Fibroblast of villous mesenchyme (primary cell): Measurements from ENCODE around the gene ZDHHC20. TPM values are rescaled to one million over a fixed set of nuclear protein-coding genes. Genes with fewer than 3 reads are reported as not detected.

Experiments
- DNase-seq: peaks from one replicate; pipeline ENCODE4 v3.0.0-alpha.2; 2010; ENCODE audit warnings: low read depth
- H3K4me3 ChIP-seq: 2 replicates; pipeline ENCODE4 v1.5.1; 2011; ENCODE audit warnings: low read depth, mild to moderate bottlenecking, low read length
- small RNA-seq: library from RNA; depleted of rRNA; stranded (forward); fragments of <200 nt; gene quantifications from one replicate; pipeline ENCODE3, GENCODE V24; 2012
- total RNA-seq: library from RNA; depleted of rRNA; stranded (reverse); fragments of >200 nt; gene quantifications from 2 replicates; pipeline ENCODE4 v1.2.3, GENCODE V29; 2012
- TF ChIP-seq, protein P1 (sequence below): IDR thresholded peaks from 2 replicates; pipeline ENCODE4 v1.5.1; 2012; ENCODE audit warnings: low read depth, mild to moderate bottlenecking, low read length; ENCODE audit not compliant: insufficient read depth

Gene ZDHHC20
- total RNA-seq, 1 donor: 137 TPM

DNA sequence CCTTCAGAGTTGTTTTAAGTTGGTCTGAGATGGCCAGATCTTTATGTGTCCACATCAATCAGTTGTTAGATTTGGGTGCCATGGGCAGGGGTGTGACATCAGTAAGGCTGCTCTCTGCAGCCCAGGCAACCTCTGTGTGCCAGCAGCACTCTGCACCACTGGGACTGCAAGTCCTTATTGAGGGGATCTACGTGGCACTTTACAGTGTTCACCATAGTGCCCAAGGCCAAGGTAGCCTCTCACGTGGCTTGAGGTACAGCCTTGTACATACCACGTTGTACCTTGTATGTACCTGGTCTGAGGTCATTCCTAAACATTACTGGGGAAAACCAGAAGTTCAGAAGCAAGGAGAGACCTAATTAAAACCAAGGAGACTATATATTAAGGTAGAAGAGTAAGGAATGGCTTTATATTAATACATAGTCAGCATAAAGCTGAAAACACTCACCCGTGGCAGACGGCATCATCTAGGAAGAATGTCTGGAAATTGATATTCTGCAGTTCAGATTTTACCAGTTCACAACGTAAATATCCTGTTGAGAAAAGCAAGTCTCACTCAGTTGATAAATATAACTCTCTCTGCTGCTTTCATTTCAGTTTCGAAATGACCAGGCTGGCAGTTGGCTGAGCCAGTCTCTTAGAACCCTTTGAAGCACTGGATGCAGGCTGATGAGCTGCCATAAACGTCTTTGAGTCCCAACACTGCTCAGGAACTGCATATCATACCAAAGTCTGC, 128.8 kb downstream of the ZDHHC20 start:
- DNase-seq: peak; percentile 22
- TF ChIP-seq, protein P1, sequence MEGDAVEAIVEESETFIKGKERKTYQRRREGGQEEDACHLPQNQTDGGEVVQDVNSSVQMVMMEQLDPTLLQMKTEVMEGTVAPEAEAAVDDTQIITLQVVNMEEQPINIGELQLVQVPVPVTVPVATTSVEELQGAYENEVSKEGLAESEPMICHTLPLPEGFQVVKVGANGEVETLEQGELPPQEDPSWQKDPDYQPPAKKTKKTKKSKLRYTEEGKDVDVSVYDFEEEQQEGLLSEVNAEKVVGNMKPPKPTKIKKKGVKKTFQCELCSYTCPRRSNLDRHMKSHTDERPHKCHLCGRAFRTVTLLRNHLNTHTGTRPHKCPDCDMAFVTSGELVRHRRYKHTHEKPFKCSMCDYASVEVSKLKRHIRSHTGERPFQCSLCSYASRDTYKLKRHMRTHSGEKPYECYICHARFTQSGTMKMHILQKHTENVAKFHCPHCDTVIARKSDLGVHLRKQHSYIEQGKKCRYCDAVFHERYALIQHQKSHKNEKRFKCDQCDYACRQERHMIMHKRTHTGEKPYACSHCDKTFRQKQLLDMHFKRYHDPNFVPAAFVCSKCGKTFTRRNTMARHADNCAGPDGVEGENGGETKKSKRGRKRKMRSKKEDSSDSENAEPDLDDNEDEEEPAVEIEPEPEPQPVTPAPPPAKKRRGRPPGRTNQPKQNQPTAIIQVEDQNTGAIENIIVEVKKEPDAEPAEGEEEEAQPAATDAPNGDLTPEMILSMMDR: no peak
- no peak overlapping the region for H3K4me3 ChIP-seq

DNA sequence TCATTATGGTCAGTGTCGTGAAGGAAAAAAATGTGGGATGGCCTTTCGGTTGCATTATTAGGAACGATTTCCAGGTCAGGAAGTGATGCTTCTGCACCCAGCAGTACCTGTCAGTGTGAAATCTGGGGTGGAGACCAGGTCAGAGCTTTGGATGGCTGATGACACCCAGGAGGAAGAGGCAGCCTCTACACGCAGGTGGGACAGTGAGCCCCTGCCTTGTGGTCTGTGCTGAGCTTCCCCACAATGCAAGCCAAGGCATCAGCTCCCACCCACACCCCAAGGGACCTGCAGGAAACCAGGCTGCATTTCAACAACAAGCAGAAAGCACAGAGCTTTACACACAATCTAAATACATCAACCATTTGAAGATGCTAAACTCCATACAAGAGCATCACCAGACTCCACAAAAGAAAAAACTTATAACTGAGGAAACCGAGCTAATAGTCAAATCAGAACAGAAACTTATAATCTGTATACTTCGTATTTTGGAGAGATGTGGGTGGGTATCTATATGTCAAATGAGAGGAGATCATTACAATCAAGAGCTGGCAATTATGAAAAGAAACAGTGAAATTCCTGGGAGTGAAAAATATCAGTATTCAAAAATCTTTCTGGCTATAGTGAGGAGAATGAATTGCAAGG, 130.1 kb downstream of the ZDHHC20 start:
- DNase-seq: no peak
- TF ChIP-seq, protein P1: no peak
- no peak overlapping the region for H3K4me3 ChIP-seq

DNA sequence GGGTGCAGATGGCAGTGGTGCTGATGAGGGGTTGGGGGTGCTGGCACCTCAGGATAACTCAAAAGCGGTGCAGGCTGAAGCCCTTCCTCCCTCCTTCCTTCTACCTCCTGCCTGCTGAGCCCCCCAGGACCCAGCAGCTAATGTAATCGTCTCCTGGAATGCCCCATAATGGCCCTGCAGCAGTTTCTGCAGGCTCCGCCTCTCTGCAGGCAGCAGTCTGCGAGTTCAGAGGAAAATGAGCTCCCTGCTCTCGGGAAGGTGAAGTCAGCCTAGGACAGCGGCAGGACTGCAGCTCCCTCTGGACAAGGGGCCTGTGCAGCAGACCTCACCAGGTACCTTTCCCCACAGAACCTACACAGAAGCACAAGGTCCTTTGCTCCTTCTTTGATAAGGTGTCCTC, 130.9 kb downstream of the ZDHHC20 start:
- no peak overlapping the region for H3K4me3 ChIP-seq
- DNase-seq: no peak
- TF ChIP-seq, protein P1: no peak

DNA sequence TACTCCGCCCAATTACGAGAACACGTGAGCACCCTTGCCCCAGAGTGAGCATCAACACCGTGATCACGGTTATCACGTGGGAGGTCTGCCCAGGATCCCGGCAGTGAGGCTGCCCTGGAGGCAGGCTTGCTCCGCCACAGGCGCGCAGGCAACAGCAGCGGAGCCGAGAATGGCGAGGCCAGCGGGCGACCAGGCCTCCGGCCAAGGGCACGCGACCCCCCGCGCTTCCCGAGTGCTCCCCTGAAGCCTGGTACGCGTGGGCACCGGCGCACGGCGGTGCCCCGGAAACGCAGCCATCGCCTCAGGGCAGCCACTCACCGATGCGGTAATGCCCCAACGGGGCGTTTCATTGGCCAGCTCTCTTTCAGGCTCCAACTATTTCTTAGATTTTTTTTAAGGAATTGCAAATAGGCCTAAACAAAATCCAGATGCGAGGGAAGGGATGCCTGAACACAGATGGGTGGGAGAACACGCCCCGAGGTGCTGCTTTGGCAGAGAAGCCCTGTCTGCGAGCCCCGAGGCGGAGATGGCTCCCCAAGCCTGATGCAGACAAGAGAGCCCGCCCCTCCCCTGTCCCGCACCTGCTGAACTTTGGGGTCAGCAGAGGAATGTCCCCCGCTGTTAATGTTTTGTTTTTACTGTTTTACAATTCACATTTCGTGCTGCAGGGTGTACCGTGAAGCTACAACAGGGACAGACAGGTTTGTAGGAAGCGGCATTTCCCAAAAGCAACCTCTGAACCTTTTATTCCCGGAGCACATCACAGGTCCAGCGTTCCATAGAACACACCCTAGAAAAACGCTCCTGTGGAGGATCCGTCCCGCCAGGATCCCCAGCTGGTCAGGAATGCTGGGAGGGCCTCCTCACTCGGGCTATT, 132.7 kb downstream of the ZDHHC20 start:
- DNase-seq: peak; percentile 40
- TF ChIP-seq, protein P1: no peak

DNA sequence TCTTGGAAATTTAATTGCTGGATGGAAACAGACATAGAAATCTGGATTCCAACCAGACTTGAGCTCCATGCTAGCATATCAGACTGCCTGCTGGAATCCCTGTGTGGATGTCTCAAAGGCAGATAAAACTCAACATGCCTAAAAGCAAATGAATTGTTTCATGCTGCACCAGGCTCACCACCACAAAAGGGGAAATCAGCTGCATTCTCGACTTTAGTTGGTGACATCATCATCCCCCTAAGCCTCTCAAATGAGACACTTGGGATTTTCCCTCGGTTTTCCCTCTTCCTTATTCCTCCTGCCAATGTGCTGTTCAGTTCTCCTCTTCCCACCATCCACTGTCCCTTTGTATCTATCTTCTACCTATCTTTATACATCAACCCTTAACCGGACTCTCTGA, 134.3 kb downstream of the ZDHHC20 start:
- no peak for DNase-seq
- TF ChIP-seq, protein P1: no peak
- H3K4me3 ChIP-seq: no peak overlapping the region

More for the DNA sequence above, 132.7 kb downstream of the ZDHHC20 start:
- peak overlapping the region; percentile 58 for H3K4me3 ChIP-seq

DNA sequence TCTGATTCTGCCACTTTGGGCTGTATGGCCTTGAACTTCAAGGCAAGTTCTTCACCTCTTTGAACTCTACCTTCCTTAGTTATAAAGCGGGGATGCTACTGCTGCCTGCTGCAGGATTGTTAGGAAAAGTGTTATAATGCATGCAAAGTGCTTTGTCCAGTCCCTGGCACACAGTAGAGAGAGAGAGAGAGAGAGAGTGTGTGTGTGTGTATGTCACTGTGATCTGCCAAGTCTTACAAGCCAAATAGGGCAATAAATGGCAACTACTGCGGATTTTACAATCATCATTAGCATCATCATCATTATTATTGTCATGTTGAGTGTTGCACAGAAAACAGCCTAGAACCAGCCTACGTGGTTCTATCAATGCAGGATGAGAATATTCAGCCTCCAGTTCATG, 136.1 kb downstream of the ZDHHC20 start:
- TF ChIP-seq, protein P1: no peak
- no peak overlapping the region for H3K4me3 ChIP-seq
- no peak for DNase-seq

Small RNA genes lying within 50 kb of the gene (small RNA-seq; reads per million reads assigned to genes)
- not detected for gene RNA5SP25

Other genes starting within 250 kb of the ZDHHC20 start
- 42.8 and 56.6 TPM in 2 replicates for gene MICU2, start 144.9 kb upstream of the ZDHHC20 start, total RNA-seq
- 0.64 and 4.7 TPM in 2 replicates for gene FGF9, start 211.8 kb upstream of the ZDHHC20 start, total RNA-seq